GM23338 (cell line): ENCODE data around the gene ECHDC3. TPM values are rescaled to one million over a fixed set of nuclear protein-coding genes. Genes with fewer than 3 reads are reported as not detected.
A peak's percentile ranks its signal among the peaks of the same experiment; 100 is the strongest.

ENCODE experiments used
- ATAC-seq: fragments of 200-7000 bp; cut with Tn5 transposase; 3 replicates; pipeline ENCODE4 v1.9.1; 2020
- DNase-seq: peaks from one replicate; pipeline ENCODE4 v3.0.0-alpha.2; 2015; ENCODE audit warnings: low spot score
- H2AFZ ChIP-seq: fragments of 200-600 bp; sonication (generic); 2 replicates; pipeline ENCODE4 v1.8.0; 2016; ENCODE audit warnings: antibody characterized with exemption, mild to moderate bottlenecking, moderate library complexity
- H3F3A ChIP-seq: fragments of 200-600 bp; sonication (generic); replicated peaks from 2 replicates; pipeline ENCODE4 v1.8.0; 2017; ENCODE audit warnings: antibody characterized with exemption, mixed run types, low read depth
- H3K27ac ChIP-seq: fragments of 200-600 bp; sonication (generic); 2 replicates; pipeline ENCODE4 v1.6.1; 2016; ENCODE audit warnings: low read depth
- H3K27me3 ChIP-seq: fragments of 200-600 bp; sonication (generic); 2 replicates; pipeline ENCODE4 v1.8.0; 2016; ENCODE audit warnings: mild to moderate bottlenecking, mixed run types, moderate library complexity; ENCODE audit not compliant: insufficient read depth
- H3K36me3 ChIP-seq: fragments of 200-600 bp; sonication (generic); 2 replicates; pipeline ENCODE4 v1.8.0; 2016; ENCODE audit warnings: mild to moderate bottlenecking; ENCODE audit not compliant: insufficient read depth
- H3K4me1 ChIP-seq: fragments of 200-600 bp; sonication (generic); 2 replicates; pipeline ENCODE4 v1.8.0; 2016; ENCODE audit warnings: mild to moderate bottlenecking, moderate library complexity; ENCODE audit not compliant: insufficient read depth
- H3K4me2 ChIP-seq: fragments of 200-600 bp; sonication (generic); 2 replicates; pipeline ENCODE4 v1.7.1; 2017; ENCODE audit warnings: mixed run types
- H3K4me3 ChIP-seq: fragments of 200-600 bp; sonication (generic); 2 replicates; pipeline ENCODE4 v1.6.1; 2016; ENCODE audit warnings: mixed run types
- H3K79me2 ChIP-seq: fragments of 200-600 bp; sonication (generic); replicated peaks from 2 replicates; pipeline ENCODE4 v1.8.0; 2017; ENCODE audit warnings: mild to moderate bottlenecking; ENCODE audit not compliant: insufficient read depth
- H3K9me2 ChIP-seq: fragments of 200-600 bp; sonication (generic); 2 replicates; pipeline ENCODE4 v1.8.0; 2017; ENCODE audit not compliant: insufficient read depth
- H4K20me1 ChIP-seq: fragments of 200-600 bp; sonication (generic); replicated peaks from 2 replicates; pipeline ENCODE4 v1.8.0; 2017; ENCODE audit warnings: mild to moderate bottlenecking; ENCODE audit not compliant: insufficient read depth
- H3K27ac Mint-ChIP-seq: 2 replicates; pipeline ENCODE4 v1.8.0; 2020; ENCODE audit warnings: inconsistent platforms, mild to moderate bottlenecking, moderate library complexity, mixed read lengths
- H3K27me3 Mint-ChIP-seq: 3 replicates; pipeline ENCODE4 v1.8.0; 2022; ENCODE audit warnings: low read depth, mild to moderate bottlenecking, moderate library complexity, mixed read lengths, inconsistent platforms; ENCODE audit not compliant: insufficient read depth, poor library complexity
- H3K36me3 Mint-ChIP-seq: 3 replicates; pipeline ENCODE4 v1.8.0; 2021; ENCODE audit warnings: low read depth, mild to moderate bottlenecking, inconsistent platforms, moderate library complexity, mixed read lengths
- H3K4me1 Mint-ChIP-seq: 3 replicates; pipeline ENCODE4 v1.8.0; 2020; ENCODE audit warnings: mild to moderate bottlenecking, inconsistent platforms, mixed read lengths
- H3K4me3 Mint-ChIP-seq: 3 replicates; pipeline ENCODE4 v1.8.0; 2021; ENCODE audit warnings: moderate library complexity, mild to moderate bottlenecking, inconsistent platforms, mixed read lengths
- H3K9me3 Mint-ChIP-seq: 3 replicates; pipeline ENCODE4 v1.8.0; 2020; ENCODE audit warnings: moderate library complexity, mild to moderate bottlenecking, inconsistent platforms, mixed read lengths
- CREB1 ChIP-seq: fragments of 250-450 bp; sonication (Bioruptor Pico); IDR thresholded peaks from 2 replicates; pipeline ENCODE4 v1.5.0; 2020; ENCODE audit warnings: low read depth, mild to moderate bottlenecking, moderate library complexity
- EZH2 ChIP-seq: fragments of 200-600 bp; sonication (generic); IDR thresholded peaks from one replicate; pipeline ENCODE4 v1.8.0; 2017; ENCODE audit warnings: antibody characterized with exemption, mild to moderate bottlenecking, low read depth; ENCODE audit not compliant: unreplicated experiment
- POLR2AphosphoS5 ChIP-seq: IDR thresholded peaks from 2 replicates; pipeline ENCODE4 v1.6.1; 2016; ENCODE audit warnings: antibody characterized with exemption, low read depth
- STAT1 ChIP-seq: IDR thresholded peaks from one replicate; pipeline ENCODE4 v1.6.1; 2016; ENCODE audit warnings: antibody characterized with exemption; ENCODE audit not compliant: unreplicated experiment
- ZNF114 ChIP-seq: fragments of 250-450 bp; sonication (Bioruptor Pico); IDR thresholded peaks from 2 replicates; pipeline ENCODE4 v1.5.0; 2020; ENCODE audit warnings: mild to moderate bottlenecking, moderate library complexity
- ZNF331 ChIP-seq: fragments of 250-450 bp; sonication (Bioruptor Pico); IDR thresholded peaks from 2 replicates; pipeline ENCODE4 v1.5.0; 2020; ENCODE audit warnings: low read depth, mild to moderate bottlenecking, moderate library complexity
- polyA plus RNA-seq: library from polyadenylated mRNA; unstranded; fragments of >200 nt; fragmentation: Nextera tagmentation; extraction: Ambion mirVana; gene quantifications from 2 replicates; pipeline ENCODE4 v1.2.1, GENCODE V29; 2016
- total RNA-seq: library from RNA; depleted of rRNA; stranded (reverse); fragments of >200 nt; shearing (Covaris generic); gene quantifications from 2 replicates; pipeline ENCODE4 v1.2.3, GENCODE V29; 2014
- TF ChIP-seq, protein P1 (sequence below): fragments of 250-450 bp; sonication (Bioruptor Pico); IDR thresholded peaks from 2 replicates; pipeline ENCODE4 v1.5.0; 2020; ENCODE audit warnings: mild to moderate bottlenecking, moderate library complexity
- TF ChIP-seq, protein P2 (sequence below): IDR thresholded peaks from one replicate; pipeline ENCODE4 v1.6.1; 2018; ENCODE audit warnings: antibody characterized with exemption; ENCODE audit not compliant: unreplicated experiment
- TF ChIP-seq, protein P3 (sequence below), 2 experiments: fragments of 200-600 bp in 1 of 2; sonication (generic) in 1 of 2; conservative IDR thresholded peaks; 2 replicates each; pipeline versions ENCODE4 v1.5.1 to v1.6.1; 2016 to 2017; ENCODE audit warnings: antibody characterized with exemption in 2 of 2, low read depth in 2 of 2, mild to moderate bottlenecking in 2 of 2, moderate library complexity in 1 of 2

The ECHDC3 gene
- total and polyA plus RNA-seq, 2 experiments from 2014 or later: 16.3 to 50.1 TPM

DNA sequence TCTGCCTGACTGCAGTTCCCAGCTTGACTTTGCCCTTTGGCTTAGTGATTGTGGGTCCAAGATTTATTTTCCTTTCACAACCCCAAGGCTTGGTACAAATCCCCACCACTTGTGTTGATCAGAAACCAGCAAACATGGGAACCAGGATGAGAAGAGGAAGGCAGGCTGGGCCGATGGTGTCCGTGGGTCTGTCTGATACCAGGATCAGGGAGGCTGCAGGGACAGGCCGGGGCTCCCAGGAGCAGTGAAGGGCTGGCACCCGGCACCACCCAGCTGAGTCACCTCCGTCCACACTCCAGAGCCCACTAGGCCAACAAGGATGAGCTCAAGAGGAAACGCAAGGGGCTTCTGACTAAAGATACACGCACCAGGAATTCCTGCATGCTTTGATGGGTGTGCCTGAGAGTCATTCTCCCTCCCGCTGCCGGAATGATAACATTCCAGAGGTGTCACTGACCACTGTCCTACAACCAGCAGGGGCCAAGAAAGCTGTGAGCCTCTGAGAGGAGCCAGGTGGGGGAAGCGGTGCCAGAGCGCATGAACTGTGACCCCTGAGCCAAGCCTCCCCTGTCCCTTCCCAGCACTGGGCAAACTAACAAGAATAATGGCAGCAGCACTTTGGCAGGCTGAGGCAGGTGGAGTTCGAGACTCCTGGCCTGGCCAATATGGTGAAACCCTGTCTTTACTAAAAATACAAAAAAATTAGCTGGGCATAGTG, 51.7 kb downstream of the ECHDC3 start:
- DNase-seq (peak; percentile 61), ATAC-seq (peak; percentile 45)
- no peaks in the 10 kb centered on the region for H3K79me2 ChIP-seq
- no peak overlapping the region for H3K4me2 ChIP-seq
- no peaks in the 10 kb centered on the region for H3K4me1 ChIP-seq
- no peak overlapping the region for H3K4me3 ChIP-seq
- H3K9me2 ChIP-seq: no peaks in the 10 kb centered on the region
- no peak overlapping the region for H3K27ac ChIP-seq
- Mint-ChIP-seq H3K27me3 (peaks cover 5% of the 10 kb centered on the region), H3K4me1 (peaks cover 12% of the 10 kb centered on the region), H3K27ac (no peak overlapping the region), H3K9me3 (peaks cover 6% of the 10 kb centered on the region), H3K4me3 (no peak overlapping the region), H3K36me3 (peaks cover 6% of the 10 kb centered on the region; the same call in 2 of the 3 replicates)
- TF ChIP-seq, protein P1, sequence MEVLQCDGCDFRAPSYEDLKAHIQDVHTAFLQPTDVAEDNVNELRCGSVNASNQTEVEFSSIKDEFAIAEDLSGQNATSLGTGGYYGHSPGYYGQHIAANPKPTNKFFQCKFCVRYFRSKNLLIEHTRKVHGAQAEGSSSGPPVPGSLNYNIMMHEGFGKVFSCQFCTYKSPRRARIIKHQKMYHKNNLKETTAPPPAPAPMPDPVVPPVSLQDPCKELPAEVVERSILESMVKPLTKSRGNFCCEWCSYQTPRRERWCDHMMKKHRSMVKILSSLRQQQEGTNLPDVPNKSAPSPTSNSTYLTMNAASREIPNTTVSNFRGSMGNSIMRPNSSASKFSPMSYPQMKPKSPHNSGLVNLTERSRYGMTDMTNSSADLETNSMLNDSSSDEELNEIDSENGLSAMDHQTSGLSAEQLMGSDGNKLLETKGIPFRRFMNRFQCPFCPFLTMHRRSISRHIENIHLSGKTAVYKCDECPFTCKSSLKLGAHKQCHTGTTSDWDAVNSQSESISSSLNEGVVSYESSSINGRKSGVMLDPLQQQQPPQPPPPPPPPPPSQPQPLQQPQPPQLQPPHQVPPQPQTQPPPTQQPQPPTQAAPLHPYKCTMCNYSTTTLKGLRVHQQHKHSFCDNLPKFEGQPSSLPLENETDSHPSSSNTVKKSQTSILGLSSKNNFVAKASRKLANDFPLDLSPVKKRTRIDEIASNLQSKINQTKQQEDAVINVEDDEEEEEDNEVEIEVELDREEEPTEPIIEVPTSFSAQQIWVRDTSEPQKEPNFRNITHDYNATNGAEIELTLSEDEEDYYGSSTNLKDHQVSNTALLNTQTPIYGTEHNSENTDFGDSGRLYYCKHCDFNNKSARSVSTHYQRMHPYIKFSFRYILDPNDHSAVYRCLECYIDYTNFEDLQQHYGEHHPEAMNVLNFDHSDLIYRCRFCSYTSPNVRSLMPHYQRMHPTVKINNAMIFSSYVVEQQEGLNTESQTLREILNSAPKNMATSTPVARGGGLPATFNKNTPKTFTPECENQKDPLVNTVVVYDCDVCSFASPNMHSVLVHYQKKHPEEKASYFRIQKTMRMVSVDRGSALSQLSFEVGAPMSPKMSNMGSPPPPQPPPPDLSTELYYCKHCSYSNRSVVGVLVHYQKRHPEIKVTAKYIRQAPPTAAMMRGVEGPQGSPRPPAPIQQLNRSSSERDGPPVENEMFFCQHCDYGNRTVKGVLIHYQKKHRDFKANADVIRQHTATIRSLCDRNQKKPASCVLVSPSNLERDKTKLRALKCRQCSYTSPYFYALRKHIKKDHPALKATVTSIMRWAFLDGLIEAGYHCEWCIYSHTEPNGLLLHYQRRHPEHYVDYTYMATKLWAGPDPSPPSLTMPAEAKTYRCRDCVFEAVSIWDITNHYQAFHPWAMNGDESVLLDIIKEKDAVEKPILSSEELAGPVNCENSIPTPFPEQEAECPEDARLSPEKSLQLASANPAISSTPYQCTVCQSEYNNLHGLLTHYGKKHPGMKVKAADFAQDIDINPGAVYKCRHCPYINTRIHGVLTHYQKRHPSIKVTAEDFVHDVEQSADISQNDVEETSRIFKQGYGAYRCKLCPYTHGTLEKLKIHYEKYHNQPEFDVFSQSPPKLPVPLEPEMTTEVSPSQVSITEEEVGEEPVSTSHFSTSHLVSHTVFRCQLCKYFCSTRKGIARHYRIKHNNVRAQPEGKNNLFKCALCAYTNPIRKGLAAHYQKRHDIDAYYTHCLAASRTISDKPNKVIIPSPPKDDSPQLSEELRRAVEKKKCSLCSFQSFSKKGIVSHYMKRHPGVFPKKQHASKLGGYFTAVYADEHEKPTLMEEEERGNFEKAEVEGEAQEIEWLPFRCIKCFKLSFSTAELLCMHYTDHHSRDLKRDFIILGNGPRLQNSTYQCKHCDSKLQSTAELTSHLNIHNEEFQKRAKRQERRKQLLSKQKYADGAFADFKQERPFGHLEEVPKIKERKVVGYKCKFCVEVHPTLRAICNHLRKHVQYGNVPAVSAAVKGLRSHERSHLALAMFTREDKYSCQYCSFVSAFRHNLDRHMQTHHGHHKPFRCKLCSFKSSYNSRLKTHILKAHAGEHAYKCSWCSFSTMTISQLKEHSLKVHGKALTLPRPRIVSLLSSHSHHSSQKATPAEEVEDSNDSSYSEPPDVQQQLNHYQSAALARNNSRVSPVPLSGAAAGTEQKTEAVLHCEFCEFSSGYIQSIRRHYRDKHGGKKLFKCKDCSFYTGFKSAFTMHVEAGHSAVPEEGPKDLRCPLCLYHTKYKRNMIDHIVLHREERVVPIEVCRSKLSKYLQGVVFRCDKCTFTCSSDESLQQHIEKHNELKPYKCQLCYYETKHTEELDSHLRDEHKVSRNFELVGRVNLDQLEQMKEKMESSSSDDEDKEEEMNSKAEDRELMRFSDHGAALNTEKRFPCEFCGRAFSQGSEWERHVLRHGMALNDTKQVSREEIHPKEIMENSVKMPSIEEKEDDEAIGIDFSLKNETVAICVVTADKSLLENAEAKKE: no peak
- TF ChIP-seq EZH2 (no peak), STAT1 (no peak), POLR2AphosphoS5 (no peak), ZNF114 (no peak), ZNF331 (CRISPR knock-in tag) (no peak), CREB1 (CRISPR knock-in tag) (no peak)
- TF ChIP-seq, protein P2, sequence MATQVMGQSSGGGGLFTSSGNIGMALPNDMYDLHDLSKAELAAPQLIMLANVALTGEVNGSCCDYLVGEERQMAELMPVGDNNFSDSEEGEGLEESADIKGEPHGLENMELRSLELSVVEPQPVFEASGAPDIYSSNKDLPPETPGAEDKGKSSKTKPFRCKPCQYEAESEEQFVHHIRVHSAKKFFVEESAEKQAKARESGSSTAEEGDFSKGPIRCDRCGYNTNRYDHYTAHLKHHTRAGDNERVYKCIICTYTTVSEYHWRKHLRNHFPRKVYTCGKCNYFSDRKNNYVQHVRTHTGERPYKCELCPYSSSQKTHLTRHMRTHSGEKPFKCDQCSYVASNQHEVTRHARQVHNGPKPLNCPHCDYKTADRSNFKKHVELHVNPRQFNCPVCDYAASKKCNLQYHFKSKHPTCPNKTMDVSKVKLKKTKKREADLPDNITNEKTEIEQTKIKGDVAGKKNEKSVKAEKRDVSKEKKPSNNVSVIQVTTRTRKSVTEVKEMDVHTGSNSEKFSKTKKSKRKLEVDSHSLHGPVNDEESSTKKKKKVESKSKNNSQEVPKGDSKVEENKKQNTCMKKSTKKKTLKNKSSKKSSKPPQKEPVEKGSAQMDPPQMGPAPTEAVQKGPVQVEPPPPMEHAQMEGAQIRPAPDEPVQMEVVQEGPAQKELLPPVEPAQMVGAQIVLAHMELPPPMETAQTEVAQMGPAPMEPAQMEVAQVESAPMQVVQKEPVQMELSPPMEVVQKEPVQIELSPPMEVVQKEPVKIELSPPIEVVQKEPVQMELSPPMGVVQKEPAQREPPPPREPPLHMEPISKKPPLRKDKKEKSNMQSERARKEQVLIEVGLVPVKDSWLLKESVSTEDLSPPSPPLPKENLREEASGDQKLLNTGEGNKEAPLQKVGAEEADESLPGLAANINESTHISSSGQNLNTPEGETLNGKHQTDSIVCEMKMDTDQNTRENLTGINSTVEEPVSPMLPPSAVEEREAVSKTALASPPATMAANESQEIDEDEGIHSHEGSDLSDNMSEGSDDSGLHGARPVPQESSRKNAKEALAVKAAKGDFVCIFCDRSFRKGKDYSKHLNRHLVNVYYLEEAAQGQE: no peak
- TF ChIP-seq, protein P3, sequence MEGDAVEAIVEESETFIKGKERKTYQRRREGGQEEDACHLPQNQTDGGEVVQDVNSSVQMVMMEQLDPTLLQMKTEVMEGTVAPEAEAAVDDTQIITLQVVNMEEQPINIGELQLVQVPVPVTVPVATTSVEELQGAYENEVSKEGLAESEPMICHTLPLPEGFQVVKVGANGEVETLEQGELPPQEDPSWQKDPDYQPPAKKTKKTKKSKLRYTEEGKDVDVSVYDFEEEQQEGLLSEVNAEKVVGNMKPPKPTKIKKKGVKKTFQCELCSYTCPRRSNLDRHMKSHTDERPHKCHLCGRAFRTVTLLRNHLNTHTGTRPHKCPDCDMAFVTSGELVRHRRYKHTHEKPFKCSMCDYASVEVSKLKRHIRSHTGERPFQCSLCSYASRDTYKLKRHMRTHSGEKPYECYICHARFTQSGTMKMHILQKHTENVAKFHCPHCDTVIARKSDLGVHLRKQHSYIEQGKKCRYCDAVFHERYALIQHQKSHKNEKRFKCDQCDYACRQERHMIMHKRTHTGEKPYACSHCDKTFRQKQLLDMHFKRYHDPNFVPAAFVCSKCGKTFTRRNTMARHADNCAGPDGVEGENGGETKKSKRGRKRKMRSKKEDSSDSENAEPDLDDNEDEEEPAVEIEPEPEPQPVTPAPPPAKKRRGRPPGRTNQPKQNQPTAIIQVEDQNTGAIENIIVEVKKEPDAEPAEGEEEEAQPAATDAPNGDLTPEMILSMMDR (conservative IDR thresholded peaks at IDR 0.05; ENCODE audit: low read depth in 2 of 2): no peak
- no peaks in the 10 kb centered on the region; the same call in 1 of the 2 replicates for H3K36me3 ChIP-seq
- H4K20me1 ChIP-seq: no peaks in the 10 kb centered on the region
- no peaks in the 10 kb centered on the region for H3F3A ChIP-seq
- no peak overlapping the region for H2AFZ ChIP-seq
- no peaks in the 10 kb centered on the region for H3K27me3 ChIP-seq
